Panc1 (cell line): ENCODE measurements around the gene RACK1. TPM values are rescaled to one million over a fixed set of nuclear protein-coding genes. Genes with fewer than 3 reads are reported as not detected.

Experiments used
- ATAC-seq: fragments of 200-7000 bp; cut with Tn5 transposase; 2 replicates; pipeline ENCODE4 v1.9.1; 2020; ENCODE audit warnings: mild to moderate bottlenecking, moderate library complexity
- BruUV-seq: library from RNA; stranded (reverse); fragments of 400-500 nt; replicated peaks from 2 replicates; lab custom pipeline; 2021; lab: Mats Ljungman, UMichigan
- CTCF ChIA-PET: fragments of 300-600 bp; sonication (Branson Sonifier 250); formaldehyde crosslinking; loops from one replicate; lab custom pipeline; 2022; ENCODE audit warnings: antibody characterized with exemption; lab: Charles Lee
- POLR2A ChIA-PET: fragments of 300-600 bp; sonication (Branson Sonifier 250); formaldehyde crosslinking; loops from one replicate; lab custom pipeline; 2022; ENCODE audit warnings: antibody characterized with exemption; lab: Charles Lee
- DNase-seq: peaks from one replicate; pipeline ENCODE4 v3.0.0-alpha.2; 2010; ENCODE audit warnings: low read depth, low spot score
- H3K27ac ChIP-seq: 2 replicates; pipeline ENCODE4 v1.5.1; 2011; ENCODE audit warnings: mild to moderate bottlenecking, low read length, inconsistent platforms
- H3K27me3 ChIP-seq: fragments of 200-500 bp; sonication (Bioruptor generic); 2 replicates; pipeline ENCODE4 v1.6.0; 2014; ENCODE audit warnings: low read length, inconsistent platforms; ENCODE audit not compliant: control insufficient read depth, insufficient read depth
- H3K36me3 ChIP-seq: fragments of 200-500 bp; sonication (Bioruptor generic); 2 replicates; pipeline ENCODE4 v1.5.1; 2014; ENCODE audit warnings: inconsistent platforms, mild to moderate bottlenecking, low read length, moderate library complexity; ENCODE audit not compliant: control insufficient read depth, insufficient read depth
- H3K4me1 ChIP-seq: 2 replicates; pipeline ENCODE4 v1.5.1; 2011; ENCODE audit warnings: inconsistent platforms, mild to moderate bottlenecking, low read length, moderate library complexity; ENCODE audit not compliant: control insufficient read depth, insufficient read depth
- H3K4me3 ChIP-seq, 2 experiments: 2 replicates each; pipeline ENCODE4 v1.5.1; 2011 to 2012; ENCODE audit warnings: low read depth in 2 of 2, low read length in 2 of 2, mild to moderate bottlenecking in 2 of 2, inconsistent platforms in 1 of 2, moderate library complexity in 1 of 2
- H3K9me3 ChIP-seq: fragments of 200-500 bp; sonication (Bioruptor generic); 2 replicates; pipeline ENCODE4 v1.5.1; 2014; ENCODE audit warnings: low read depth, mild to moderate bottlenecking, inconsistent platforms, low read length, moderate library complexity; ENCODE audit not compliant: control insufficient read depth, insufficient read depth
- CTCF ChIP-seq: fragments of 450-650 bp; IDR thresholded peaks from 2 replicates; pipeline ENCODE4 v1.5.1; 2017; ENCODE audit warnings: mild to moderate bottlenecking
- POLR2AphosphoS5 ChIP-seq: IDR thresholded peaks from 2 replicates; pipeline ENCODE4 v1.6.1; 2012; ENCODE audit warnings: mild to moderate bottlenecking, low read depth, low read length, moderate library complexity
- REST ChIP-seq, 2 experiments: IDR thresholded peaks; 2 replicates each; pipeline ENCODE4 v1.6.1; 2011 to 2012; ENCODE audit warnings: low read depth in 2 of 2, control low read depth in 1 of 2, low read length in 1 of 2, mild to moderate bottlenecking in 1 of 2, moderate library complexity in 1 of 2; ENCODE audit not compliant: insufficient read depth in 1 of 2
- SIN3A ChIP-seq: IDR thresholded peaks from 2 replicates; pipeline ENCODE4 v1.6.1; 2012; ENCODE audit warnings: low read depth, mild to moderate bottlenecking, low read length, moderate library complexity, borderline replicate concordance; ENCODE audit not compliant: insufficient read depth
- TCF7L2 ChIP-seq: IDR thresholded peaks from 2 replicates; pipeline ENCODE4 v1.6.1; 2011; ENCODE audit warnings: mild to moderate bottlenecking, low read depth, low read length, inconsistent platforms
- in situ Hi-C: cut with HindIII; loops from 2 replicates; pipeline ENCODE4 v1.10.0; 2016; ENCODE audit warnings: low sequenced_read_pairs, low pct_unique_long_range_greater_than_20kb
- intact Hi-C: fragments of 100-400 bp; cut with micrococcal nuclease; formaldehyde crosslinking; loops from one replicate; pipeline ENCODE4 v1.10.0; 2022; ENCODE audit not compliant: unreplicated experiment
- total RNA-seq: library from RNA; stranded (reverse); gene quantifications from one replicate; pipeline ENCODE4 v1.2.1, GENCODE V29; 2021; ENCODE audit not compliant: unreplicated experiment

The RACK1 gene
- total RNA-seq, 1 experiment from 2014 or later = 1,623 TPM

GRCh38 chr5:181190711-181191525 lies 52.8 kb downstream of the RACK1 start:
- no peaks in the 10 kb centered on the region for H3K27me3 ChIP-seq
- H3K36me3 ChIP-seq = no peaks in the 10 kb centered on the region
- peak; percentile 4 for ATAC-seq
- no TSS peak for BruUV-seq
- CTCF ChIA-PET = no interaction called here
- intact Hi-C loops = loop anchor here (2.0 kb wide), 1 partner anchor 30 kb away; no protein-coding TSS in a partner anchor
- POLR2A ChIA-PET = interaction anchor here (0.5 to 0.8 kb wide), 3 partner anchors 14 to 53 kb away, joined by 3 to 4 read pairs (median 4); partner anchors contain the start of genes RACK1 and TRIM7
- in situ Hi-C loops = no loop called here
- peak overlapping the region; percentile 82 for H3K27ac ChIP-seq
- TF ChIP-seq REST (IDR thresholded peaks at IDR 0.05; ENCODE audit: insufficient read depth in 1 of 2, low read depth in 2 of 2, low read length in 1 of 2) (no peak), CTCF (peak; percentile 74; the same call in 1 of the 2 replicates), POLR2AphosphoS5 (no peak), SIN3A (no peak), TCF7L2 (no peak)
- no peak for DNase-seq
- no peaks in the 10 kb centered on the region for H3K9me3 ChIP-seq
- peaks cover 21% of the 10 kb centered on the region for H3K4me1 ChIP-seq
- peak overlapping the region; percentile 85 to 98 for H3K4me3 ChIP-seq

GRCh38 chr5:181189962-181190710 lies 53.6 kb downstream of the RACK1 start:
- in situ Hi-C loops (no loop called here), intact Hi-C loops (loop anchor here (2.0 to 10.0 kb wide), 2 partner anchors 31 to 385 kb away; partner anchors contain the start of gene MGAT1)
- TF ChIP-seq REST (IDR thresholded peaks at IDR 0.05; ENCODE audit: insufficient read depth in 1 of 2, low read depth in 2 of 2, low read length in 1 of 2) (no peak), POLR2AphosphoS5 (no peak), CTCF (no peak), TCF7L2 (no peak), SIN3A (peak; percentile 61; the same call in 1 of the 2 replicates)
- Histone ChIP-seq H3K27ac (peak overlapping the region; percentile 82), H3K36me3 (no peaks in the 10 kb centered on the region), H3K4me1 (peaks cover 21% of the 10 kb centered on the region), H3K4me3 (peak overlapping the region; percentile 85 to 98), H3K27me3 (no peaks in the 10 kb centered on the region), H3K9me3 (no peaks in the 10 kb centered on the region)
- CTCF ChIA-PET = no interaction called here
- BruUV-seq = no TSS peak
- no peak for DNase-seq
- no peak for ATAC-seq
- POLR2A ChIA-PET = no interaction called here
